H9 (cell line): ENCODE data around the gene DUS1L. TPM values are rescaled to one million over a fixed set of nuclear protein-coding genes. Genes with fewer than 3 reads are reported as not detected.

Experiments used
- DNase-seq: peaks from one replicate; pipeline ENCODE4 v3.0.0-alpha.2; 2017
- H2AFZ ChIP-seq: one replicate; pipeline ENCODE4 v1.6.1; 2013; ENCODE audit warnings: mild to moderate bottlenecking, low read length, control low read depth, moderate library complexity
- H2AK5ac ChIP-seq: 2 replicates; pipeline ENCODE4 v1.6.1; 2013; ENCODE audit warnings: low read length, control low read depth, mixed read lengths; ENCODE audit not compliant: insufficient read length
- H2BK120ac ChIP-seq: one replicate; pipeline ENCODE4 v1.6.1; 2013; ENCODE audit warnings: low read depth, mild to moderate bottlenecking, low read length, control low read depth, inconsistent platforms; ENCODE audit not compliant: poor library complexity, severe bottlenecking
- H2BK12ac ChIP-seq: 2 replicates; pipeline ENCODE4 v1.6.1; 2013; ENCODE audit warnings: low read length, control low read depth, mixed read lengths, low read depth; ENCODE audit not compliant: insufficient read length
- H2BK15ac ChIP-seq: 2 replicates; pipeline ENCODE4 v1.6.1; 2013; ENCODE audit warnings: low read depth, low read length, control low read depth
- H2BK20ac ChIP-seq: one replicate; pipeline ENCODE4 v1.6.1; 2013; ENCODE audit warnings: low read depth, mild to moderate bottlenecking, low read length, control low read depth, inconsistent platforms; ENCODE audit not compliant: poor library complexity, severe bottlenecking
- H2BK5ac ChIP-seq: 2 replicates; pipeline ENCODE4 v1.6.1; 2013; ENCODE audit warnings: low read length, control low read depth, mixed read lengths; ENCODE audit not compliant: insufficient read length
- H3K14ac ChIP-seq: 2 replicates; pipeline ENCODE4 v1.6.1; 2013; ENCODE audit warnings: low read length, control low read depth; ENCODE audit not compliant: insufficient read depth
- H3K18ac ChIP-seq: 2 replicates; pipeline ENCODE4 v1.6.1; 2013; ENCODE audit warnings: low read depth, mild to moderate bottlenecking, mixed read lengths, low read length, control low read depth; ENCODE audit not compliant: insufficient read length
- H3K23ac ChIP-seq: 2 replicates; pipeline ENCODE4 v1.6.1; 2013; ENCODE audit warnings: low read length, control low read depth, mixed read lengths, low read depth; ENCODE audit not compliant: insufficient read length
- H3K23me2 ChIP-seq: 2 replicates; pipeline ENCODE4 v1.6.1; 2013; ENCODE audit warnings: low read depth, mild to moderate bottlenecking, mixed read lengths, low read length, control low read depth; ENCODE audit not compliant: insufficient read length, poor library complexity, severe bottlenecking
- H3K27ac ChIP-seq: 2 replicates; pipeline ENCODE4 v1.5.1; 2013; ENCODE audit warnings: low read length, control low read depth, mixed read lengths, low read depth; ENCODE audit not compliant: insufficient read length
- H3K27me3 ChIP-seq: 2 replicates; pipeline ENCODE4 v1.6.1; 2013; ENCODE audit warnings: low read length, control low read depth, inconsistent platforms; ENCODE audit not compliant: insufficient read depth
- H3K4ac ChIP-seq: 2 replicates; pipeline ENCODE4 v1.6.1; 2013; ENCODE audit warnings: low read depth, mild to moderate bottlenecking, control low read depth, inconsistent platforms, low read length, moderate library complexity
- H3K4me1 ChIP-seq: 2 replicates; pipeline ENCODE4 v1.6.1; 2013; ENCODE audit warnings: low read length, control low read depth, inconsistent platforms; ENCODE audit not compliant: insufficient read depth
- H3K4me2 ChIP-seq: 2 replicates; pipeline ENCODE4 v1.6.1; 2013; ENCODE audit warnings: low read length, control low read depth, mixed read lengths; ENCODE audit not compliant: insufficient read length, insufficient read depth
- H3K56ac ChIP-seq: 2 replicates; pipeline ENCODE4 v1.6.1; 2013; ENCODE audit warnings: low read depth, mild to moderate bottlenecking, mixed read lengths, low read length, control low read depth; ENCODE audit not compliant: insufficient read length
- H3K79me1 ChIP-seq: 2 replicates; pipeline ENCODE4 v1.6.1; 2013; ENCODE audit warnings: low read depth, mild to moderate bottlenecking, moderate library complexity, low read length, control low read depth, inconsistent platforms; ENCODE audit not compliant: insufficient read depth, poor library complexity, severe bottlenecking
- H3K79me2 ChIP-seq: 2 replicates; pipeline ENCODE4 v1.6.1; 2013; ENCODE audit warnings: low read length, control low read depth, inconsistent platforms; ENCODE audit not compliant: insufficient read depth
- H3K9ac ChIP-seq: 2 replicates; pipeline ENCODE4 v1.6.1; 2013; ENCODE audit warnings: low read length, control low read depth, mixed read lengths; ENCODE audit not compliant: insufficient read length; ENCODE audit errors: extremely low read depth
- H3K9me3 ChIP-seq: one replicate; pipeline ENCODE4 v1.6.1; 2013; ENCODE audit warnings: low read depth, low read length, inconsistent platforms; ENCODE audit not compliant: control insufficient read depth
- H3T11ph ChIP-seq: one replicate; pipeline ENCODE4 v1.6.1; 2013; ENCODE audit warnings: mild to moderate bottlenecking, low read length, control low read depth, inconsistent platforms
- H4K20me1 ChIP-seq: one replicate; pipeline ENCODE4 v1.6.1; 2013; ENCODE audit not compliant: control insufficient read depth, insufficient read length, insufficient read depth
- H4K5ac ChIP-seq: 2 replicates; pipeline ENCODE4 v1.6.1; 2013; ENCODE audit warnings: low read depth, mild to moderate bottlenecking, mixed read lengths, low read length, control low read depth; ENCODE audit not compliant: insufficient read length
- H4K8ac ChIP-seq: replicated peaks from 2 replicates; pipeline ENCODE4 v1.6.1; 2013; ENCODE audit warnings: low read length, control low read depth, mixed read lengths, low read depth; ENCODE audit not compliant: insufficient read length
- H4K91ac ChIP-seq: 2 replicates; pipeline ENCODE4 v1.6.1; 2013; ENCODE audit warnings: low read depth, mild to moderate bottlenecking, moderate library complexity, mixed read lengths, low read length, control low read depth; ENCODE audit not compliant: insufficient read length
- H3K27ac Mint-ChIP-seq, 3 experiments: 2 replicates in 2 of 3; 3 replicates in 1 of 3; pipeline ENCODE4 v1.8.0; 2020 to 2021; ENCODE audit warnings: mixed read lengths in 3 of 3, mild to moderate bottlenecking in 1 of 3, moderate library complexity in 1 of 3
- H3K27me3 Mint-ChIP-seq: 2 replicates; pipeline ENCODE4 v1.8.0; 2021; ENCODE audit warnings: low read depth, mild to moderate bottlenecking, moderate library complexity, mixed read lengths
- H3K36me3 Mint-ChIP-seq, 3 experiments: 2 replicates in 2 of 3; 3 replicates in 1 of 3; pipeline ENCODE4 v1.8.0; 2020 to 2021; ENCODE audit warnings: low read depth in 3 of 3, mixed read lengths in 3 of 3; ENCODE audit not compliant: insufficient read depth in 1 of 3
- H3K4me1 Mint-ChIP-seq, 2 experiments: 2 replicates each; pipeline ENCODE4 v1.8.0; 2020; ENCODE audit warnings: mixed read lengths in 2 of 2
- H3K4me3 Mint-ChIP-seq, 2 experiments: 2 replicates in 1 of 2; 3 replicates in 1 of 2; pipeline ENCODE4 v1.8.0; 2020 to 2021; ENCODE audit warnings: mild to moderate bottlenecking in 2 of 2, mixed read lengths in 2 of 2, moderate library complexity in 1 of 2
- H3K9me3 Mint-ChIP-seq, 2 experiments: 2 replicates in 1 of 2; 3 replicates in 1 of 2; pipeline ENCODE4 v1.8.0; 2020; ENCODE audit warnings: mild to moderate bottlenecking in 2 of 2, mixed read lengths in 2 of 2, moderate library complexity in 1 of 2
- CTCF ChIP-seq: fragments of 200-600 bp; sonication (generic); conservative IDR thresholded peaks from 3 replicates; pipeline ENCODE4 v1.8.0; 2021; ENCODE audit warnings: antibody characterized with exemption, mild to moderate bottlenecking
- WGBS: extraction: QIAGEN DNeasy Blood & Tissue Kit; methylation state at CpG from one replicate; pipeline ENCODE4 v1.1.7; 2013; ENCODE audit warnings: missing lambda C conversion rate, low lambda C conversion rate, mixed read lengths; ENCODE audit not compliant: insufficient read length; ENCODE audit errors: extremely low coverage; 5-methylcytosine and 5-hydroxymethylcytosine counted together
- total RNA-seq: library from RNA; stranded (reverse); gene quantifications from 2 replicates; pipeline ENCODE4 v1.2.1, GENCODE V29; 2021

DUS1L gene
- total RNA-seq, 1 experiment from 2014 or later, result 103 TPM

- no peaks in the 10 kb centered on the region; a peak in 1 of 5 replicates for H3K9me3 Mint-ChIP-seq
- Histone ChIP-seq H4K20me1 (no peaks in the 10 kb centered on the region), H2BK15ac (no peak overlapping the region), H3K23me2 (no peaks in the 10 kb centered on the region), H2BK5ac (no peak overlapping the region), H3K27me3 (no peaks in the 10 kb centered on the region), H3K56ac (no peak overlapping the region), H3K79me2 (no peaks in the 10 kb centered on the region), H2BK20ac (no peak overlapping the region), H3K14ac (no peak overlapping the region), H3K4ac (no peak overlapping the region), H3K4me1 (no peaks in the 10 kb centered on the region; the same call in 1 of the 2 replicates), H4K8ac (no peak overlapping the region), H3T11ph (no peak overlapping the region), H3K79me1 (no peaks in the 10 kb centered on the region), H4K91ac (no peak overlapping the region), H2AK5ac (no peak overlapping the region), H2BK120ac (no peak overlapping the region), H3K4me2 (no peak overlapping the region), H3K9me3 (no peaks in the 10 kb centered on the region), H2AFZ (no peak overlapping the region), H4K5ac (no peak overlapping the region), H3K27ac (no peak overlapping the region), H2BK12ac (no peak overlapping the region), H3K18ac (no peak overlapping the region), H3K23ac (no peak overlapping the region), H3K9ac (no peak overlapping the region)
- H3K36me3 Mint-ChIP-seq, result peaks cover 6 to 25% (median 21%) of the 10 kb centered on the region in 3 experiments; a peak in 6 of 7 replicates
- DNase-seq, result no peak
- H3K4me3 Mint-ChIP-seq, result no peak overlapping the region
- H3K4me1 Mint-ChIP-seq, result peaks cover 18 to 26% of the 10 kb centered on the region in 2 experiments
- WGBS, result no CpG with 5 or more reads among the region's 14 CpGs
- TF ChIP-seq CTCF, result no peak
- H3K27me3 Mint-ChIP-seq, result no peaks in the 10 kb centered on the region; the same call in none of the 2 replicates
- H3K27ac Mint-ChIP-seq, result no peak overlapping the region; a peak in 1 of 7 replicates
Measured at GRCh38 chr17:82045936-82046484, 19.6 kb downstream of the DUS1L start.
